SU-DHL-6 (cell line): ENCODE measurements around the gene STIMATE.

Source experiments
- H2AFZ ChIP-seq: fragments of 200-600 bp; sonication (generic); 2 replicates; pipeline ENCODE4 v1.6.1; 2014; ENCODE audit warnings: low read depth, mild to moderate bottlenecking, moderate library complexity, mixed read lengths, antibody characterized with exemption, low read length; ENCODE audit not compliant: severe bottlenecking
- H3F3A ChIP-seq: fragments of 200-600 bp; shearing (Covaris generic); 2 replicates; pipeline ENCODE4 v1.6.0; 2016; ENCODE audit warnings: antibody characterized with exemption, mild to moderate bottlenecking; ENCODE audit not compliant: insufficient read depth
- H3K27ac ChIP-seq: fragments of 200-600 bp; sonication (generic); 2 replicates; pipeline ENCODE4 v1.5.1; 2016; ENCODE audit warnings: low read depth, mild to moderate bottlenecking, low read length, moderate library complexity, mixed read lengths
- H3K27me3 ChIP-seq: fragments of 200-600 bp; sonication (generic), shearing (Covaris generic); 2 replicates; pipeline ENCODE4 v1.6.0; 2014; ENCODE audit warnings: mild to moderate bottlenecking, low read length
- H3K36me3 ChIP-seq: fragments of 200-600 bp; sonication (generic); 2 replicates; pipeline ENCODE4 v1.6.1; 2014; ENCODE audit warnings: mild to moderate bottlenecking, low read length, mixed read lengths
- H3K4me2 ChIP-seq: fragments of 300-600, 200-600 bp; shearing (Covaris generic), sonication (generic); 2 replicates; pipeline ENCODE4 v1.6.0; 2014; ENCODE audit warnings: low read length, low read depth, mild to moderate bottlenecking; ENCODE audit not compliant: poor library complexity, severe bottlenecking
- H3K4me3 ChIP-seq: fragments of 200-600 bp; sonication (generic); 2 replicates; pipeline ENCODE4 v1.5.1; 2014; ENCODE audit warnings: antibody characterized with exemption, low read length, mild to moderate bottlenecking, mixed read lengths; ENCODE audit not compliant: insufficient read depth, poor library complexity, severe bottlenecking
- H3K79me2 ChIP-seq: fragments of 200-600 bp; sonication (generic); 2 replicates; pipeline ENCODE4 v1.6.1; 2014; ENCODE audit warnings: mild to moderate bottlenecking, low read length, moderate library complexity; ENCODE audit not compliant: insufficient read depth
- H3K9ac ChIP-seq: fragments of 200-600 bp; sonication (generic); 2 replicates; pipeline ENCODE4 v1.7.0; 2014; ENCODE audit warnings: mild to moderate bottlenecking, low read length
- H3K9me2 ChIP-seq: fragments of 200-600 bp; sonication (generic); replicated peaks from 2 replicates; pipeline ENCODE4 v1.6.1; 2014; ENCODE audit warnings: low read length; ENCODE audit not compliant: insufficient read depth
- H3K9me3 ChIP-seq: fragments of 200-600 bp; sonication (generic); 2 replicates; pipeline ENCODE4 v1.6.1; 2014; ENCODE audit warnings: low read length, mixed read lengths; ENCODE audit not compliant: insufficient read depth
- H4K20me1 ChIP-seq: fragments of 200-600 bp; sonication (generic); 2 replicates; pipeline ENCODE4 v1.6.1; 2014; ENCODE audit warnings: low read depth, mild to moderate bottlenecking, antibody characterized with exemption, low read length, moderate library complexity, mixed read lengths
- CTCF ChIP-seq: fragments of 200-600 bp; sonication (generic); IDR thresholded peaks from one replicate; pipeline ENCODE4 v1.5.1; 2017; ENCODE audit warnings: antibody characterized with exemption, mild to moderate bottlenecking, low read length, moderate library complexity; ENCODE audit not compliant: insufficient read depth, poor library complexity, severe bottlenecking
- EZH2phosphoT487 ChIP-seq: fragments of 200-600 bp; sonication (generic), shearing (Covaris generic); conservative IDR thresholded peaks from 2 replicates; pipeline ENCODE4 v1.6.1; 2018; ENCODE audit warnings: mild to moderate bottlenecking, antibody characterized with exemption, low read length, moderate library complexity, mixed read lengths

The STIMATE gene

GRCh38 chr3:52835766-52836470 lies 61.4 kb downstream of the STIMATE start:
- H3K9ac ChIP-seq, result no peak overlapping the region
- no peaks in the 10 kb centered on the region for H4K20me1 ChIP-seq
- no peaks in the 10 kb centered on the region for H3K9me2 ChIP-seq
- TF ChIP-seq CTCF (no peak), EZH2phosphoT487 (no peak)
- H3F3A ChIP-seq, result no peaks in the 10 kb centered on the region
- H3K36me3 ChIP-seq, result no peaks in the 10 kb centered on the region
- no peak overlapping the region for H3K4me2 ChIP-seq
- H3K4me3 ChIP-seq, result no peak overlapping the region
- no peaks in the 10 kb centered on the region for H3K9me3 ChIP-seq
- no peak overlapping the region for H2AFZ ChIP-seq
- H3K27ac ChIP-seq, result no peak overlapping the region
- H3K79me2 ChIP-seq, result no peaks in the 10 kb centered on the region
- no peaks in the 10 kb centered on the region for H3K27me3 ChIP-seq

GRCh38 chr3:52834871-52835501 lies 62.4 kb downstream of the STIMATE start, which contains the start of gene MUSTN1:
Gene MUSTN1, minus strand, starts transcription at chr3:52835019. Its CDS starts 71 bp downstream, at chr3:52834948.
- no peak within 1 kb of the TSS for H3K9ac ChIP-seq
- no peaks in the 10 kb centered on the region for H3K9me2 ChIP-seq
- no peaks in the 10 kb centered on the region for H3K27me3 ChIP-seq
- H3F3A ChIP-seq, result no peaks in the 10 kb centered on the region
- H4K20me1 ChIP-seq, result no peaks in the 10 kb centered on the region
- no peaks in the 10 kb centered on the region for H3K9me3 ChIP-seq
- no peak within 1 kb of the TSS for H3K4me3 ChIP-seq
- H3K79me2 ChIP-seq, result no peaks in the 10 kb centered on the region
- no peak within 1 kb of the TSS for H3K4me2 ChIP-seq
- no peak within 1 kb of the TSS for H2AFZ ChIP-seq
- H3K36me3 ChIP-seq, result no peaks in the 10 kb centered on the region
- H3K27ac ChIP-seq, result no peak within 1 kb of the TSS
- TF ChIP-seq CTCF (no peak), EZH2phosphoT487 (no peak)

- H3K27ac ChIP-seq, result no peak overlapping the region
- no peaks in the 10 kb centered on the region for H3K9me3 ChIP-seq
- no peaks in the 10 kb centered on the region for H3K27me3 ChIP-seq
- no peaks in the 10 kb centered on the region for H3K36me3 ChIP-seq
- H3K4me3 ChIP-seq, result no peak overlapping the region
- no peak overlapping the region for H2AFZ ChIP-seq
- no peaks in the 10 kb centered on the region for H3K79me2 ChIP-seq
- no peaks in the 10 kb centered on the region for H3K9me2 ChIP-seq
- no peak overlapping the region for H3K4me2 ChIP-seq
- H4K20me1 ChIP-seq, result no peaks in the 10 kb centered on the region
- TF ChIP-seq EZH2phosphoT487, result no peak
- TF ChIP-seq CTCF, result no peak
- H3F3A ChIP-seq, result no peaks in the 10 kb centered on the region
- H3K9ac ChIP-seq, result no peak overlapping the region
These were observed 64.1 kb downstream of the STIMATE start for GRCh38 chr3:52833202-52833601.
